Effector CD8-positive, alpha-beta T cell (primary cell): ENCODE data around the gene REV1.
"Not testable (repeated sequence)": the region's sequence is repeated elsewhere in the genome, so short reads cannot be mapped to it uniquely, and the experiment has no call there.

ENCODE experiments used
- DNase-seq: peaks from one replicate; lab custom pipeline; 2025; lab: John Stamatoyannopoulos, UW
- total RNA-seq, 4 experiments: gene quantifications; one replicate each; lab custom pipeline; 2026; lab: John Stamatoyannopoulos, UW

Gene REV1
- total RNA-seq: 73.6 to 101 (median 86.6) reads per million in 4 experiments

DNA sequence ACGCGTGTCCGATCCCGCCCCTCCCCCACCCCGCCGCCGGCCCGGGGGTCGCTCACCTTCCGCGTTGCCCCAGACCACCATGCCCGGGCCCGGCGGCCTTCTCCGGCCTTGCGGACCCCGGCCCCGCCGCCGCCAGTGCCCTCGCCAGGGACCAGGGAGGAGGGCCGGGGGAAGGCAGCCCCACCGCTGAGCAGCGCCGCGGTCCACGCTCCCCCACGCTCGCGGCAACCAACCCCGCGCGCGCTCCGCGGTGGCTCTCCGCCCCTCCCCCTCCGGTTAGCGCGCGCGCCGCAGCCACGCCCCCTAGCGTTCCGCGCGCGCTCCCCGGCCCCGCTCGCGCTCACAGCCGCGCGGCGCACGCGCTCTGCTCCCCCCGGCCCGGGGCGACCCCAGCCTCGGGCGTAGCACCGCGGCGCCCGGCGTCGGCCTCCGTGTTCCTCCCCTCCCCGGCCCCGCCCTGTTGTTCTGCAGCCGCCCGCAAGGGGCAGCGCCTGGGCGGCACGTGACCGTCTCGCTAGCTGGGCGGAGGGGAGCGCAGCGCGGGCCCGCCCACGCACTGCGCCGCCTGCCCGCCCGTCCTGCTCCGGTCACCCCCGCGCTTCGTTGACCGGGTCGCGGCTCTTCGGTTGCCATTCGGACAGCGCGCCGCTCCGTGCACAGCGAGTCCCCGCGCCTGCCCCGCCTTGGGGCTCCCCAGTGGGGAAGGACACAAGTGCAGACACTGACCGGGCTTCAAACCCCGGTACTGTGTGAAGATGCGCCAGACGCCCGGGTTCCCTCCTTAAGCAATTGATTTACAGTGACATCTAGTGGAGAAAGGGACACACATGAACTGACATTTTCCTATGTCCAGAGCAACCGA, at the start of gene REV1:
Gene REV1 (minus strand): TSS at position 257 of the 862 bp plus-strand sequence. CDS start 25,042 bp downstream, outside the sequence.
- peak; percentile 90 for DNase-seq

DNA sequence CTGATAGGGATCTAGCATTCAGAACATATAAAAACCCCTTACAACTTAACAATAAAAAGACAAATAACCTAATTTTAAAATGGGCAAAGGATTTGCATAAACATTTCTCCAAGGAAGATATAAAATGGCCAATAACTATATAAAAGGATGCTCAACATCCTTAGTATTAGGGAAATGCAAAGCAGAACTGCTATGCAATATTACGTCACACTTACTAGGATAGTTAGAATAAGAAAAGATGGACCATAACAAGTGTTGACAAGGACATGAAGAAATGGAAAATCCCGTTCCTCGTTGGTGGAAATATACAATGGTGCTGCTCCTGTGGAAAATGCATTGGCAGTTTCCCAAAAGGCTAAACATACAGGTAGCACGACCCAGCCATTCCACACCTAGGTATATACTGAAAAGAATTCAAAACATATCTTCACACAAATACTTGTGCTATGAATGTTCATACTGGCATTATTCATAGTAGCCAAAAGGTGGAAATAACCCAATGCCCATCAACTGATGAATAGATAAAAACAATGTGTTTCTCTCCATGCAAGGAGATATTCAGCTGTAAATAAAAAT, 48.2 kb upstream of the REV1 start:
- no peak for DNase-seq

GRCh38 chr2:99524056-99524455, 34.2 kb upstream of the REV1 start:
- no peak for DNase-seq

DNA sequence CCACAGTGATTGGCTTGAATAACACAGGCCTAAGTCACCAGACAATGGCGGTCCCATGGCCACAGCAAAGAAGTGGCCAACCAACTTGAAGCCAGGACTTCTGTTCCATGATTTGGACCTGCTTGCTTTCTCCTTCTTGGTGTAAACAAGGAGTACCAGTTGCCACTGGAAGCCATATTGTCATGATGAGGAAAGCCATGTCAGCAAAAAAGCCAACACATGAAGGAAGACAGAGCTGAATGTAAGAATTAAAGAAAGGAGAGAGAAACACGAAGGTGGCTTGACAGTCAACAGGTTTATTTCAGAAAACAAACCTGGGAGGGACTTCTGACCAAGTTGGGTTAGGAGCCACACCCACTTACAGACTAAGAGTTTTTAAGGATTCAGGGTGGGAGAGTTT, 32.3 kb upstream of the REV1 start:
- DNase-seq: no peak

DNA sequence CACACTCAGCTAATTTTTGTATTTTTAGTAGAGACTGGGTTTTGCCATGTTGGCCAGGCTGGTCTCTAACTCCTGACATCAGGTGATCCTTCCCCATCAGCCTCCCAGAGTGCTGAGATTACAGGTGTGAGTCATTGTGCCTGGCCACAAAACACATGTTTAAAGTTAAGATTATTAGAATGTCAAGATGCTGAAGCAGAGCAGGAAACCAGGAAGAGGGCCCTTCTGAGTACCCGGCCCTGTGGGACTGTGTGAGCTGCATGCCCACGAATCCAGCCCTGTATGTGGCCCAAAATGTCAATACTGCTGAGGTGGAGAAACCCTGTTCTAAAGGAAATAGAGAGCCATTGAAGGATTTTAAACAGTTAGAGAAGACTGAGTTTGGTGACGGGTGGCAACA, 31.0 kb upstream of the REV1 start:
- no peak for DNase-seq

- DNase-seq: no peak
Measured at GRCh38 chr2:99520195-99520594, 30.4 kb upstream of the REV1 start.

GRCh38 chr2:99514357-99514756, 24.5 kb upstream of the REV1 start:
- no peak for DNase-seq

DNA sequence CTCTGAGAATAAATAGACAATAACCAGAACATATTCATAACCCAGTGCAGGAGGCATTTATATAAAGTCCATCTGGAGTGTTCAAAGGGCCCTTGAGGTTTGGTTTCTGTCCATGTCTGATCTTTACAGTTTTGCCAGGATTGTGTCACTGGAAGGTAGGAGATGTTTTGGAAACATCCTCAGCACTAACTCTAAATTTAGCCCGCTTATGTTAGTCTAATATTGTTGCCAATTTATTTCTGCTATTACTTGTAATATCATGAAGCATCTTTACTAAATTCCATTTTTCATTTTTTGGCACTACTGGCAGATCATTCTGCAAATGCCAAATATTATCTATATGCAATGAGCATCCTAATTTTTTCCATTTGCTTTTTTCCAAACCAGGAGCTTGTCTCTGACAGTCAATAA, 22.4 kb upstream of the REV1 start:
- DNase-seq: no peak

DNA sequence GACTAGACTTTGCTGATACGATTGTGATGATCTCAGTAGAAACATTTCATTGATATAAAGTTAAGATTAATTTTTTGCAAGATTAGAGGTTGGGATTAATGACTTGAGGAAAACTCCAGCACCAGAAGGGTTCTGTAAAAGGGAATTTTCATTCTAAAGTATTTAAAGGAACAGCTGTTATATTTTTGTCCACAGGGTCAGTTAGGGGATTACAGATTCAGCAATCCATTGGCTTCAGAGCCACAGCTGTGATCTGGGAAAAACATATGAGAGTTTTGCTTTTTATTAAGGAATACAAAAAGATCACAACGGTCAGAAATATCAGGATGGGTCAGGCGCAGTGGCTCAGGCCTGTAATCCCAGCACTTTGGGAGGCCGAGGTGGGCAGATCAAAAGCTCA, 19.6 kb upstream of the REV1 start:
- no peak for DNase-seq

DNA sequence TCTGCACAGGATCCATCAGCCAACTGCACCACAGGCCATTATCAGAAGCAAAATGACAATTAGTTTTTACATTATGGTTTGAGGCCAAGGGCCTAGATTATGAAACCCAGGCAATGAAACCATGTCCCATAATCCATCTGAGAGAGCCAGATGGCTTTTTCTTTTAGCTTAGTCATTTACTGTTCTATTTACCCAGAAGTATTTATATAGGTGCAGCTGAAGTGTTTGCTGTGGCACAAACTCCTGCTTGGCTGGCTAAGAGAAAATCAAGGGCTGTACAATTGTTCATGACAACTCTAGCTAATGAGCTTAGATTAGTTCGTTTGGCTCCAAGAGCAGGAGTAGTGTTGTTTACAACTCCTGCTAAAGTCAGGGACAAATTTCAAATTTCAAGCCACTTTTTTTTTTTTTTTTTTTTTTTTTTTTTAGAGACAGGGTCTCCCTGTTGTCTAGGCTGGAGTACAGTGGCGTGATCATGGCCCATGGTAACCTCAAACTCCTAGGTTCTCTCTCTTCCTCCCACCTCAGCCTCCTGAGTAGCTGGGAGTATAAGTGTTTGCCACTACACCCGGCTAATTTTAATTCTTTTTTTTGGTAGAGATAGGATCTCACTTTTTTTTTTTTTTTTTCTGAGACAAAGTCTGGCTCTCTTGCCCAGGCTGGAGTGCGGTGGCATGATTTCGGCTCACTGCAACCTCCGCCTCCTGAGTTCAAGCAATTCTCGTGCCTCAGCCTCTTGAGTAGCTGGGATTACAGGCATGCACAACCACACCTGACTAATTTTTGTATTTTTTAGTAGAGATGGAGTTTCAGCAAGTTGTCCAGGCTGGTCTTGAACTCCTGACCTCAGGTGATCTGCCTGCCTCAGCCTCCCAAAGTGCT, 18.4 kb upstream of the REV1 start:
- no peak for DNase-seq

GRCh38 chr2:99504844-99505584, 15.2 kb upstream of the REV1 start:
- no peak for DNase-seq

DNA sequence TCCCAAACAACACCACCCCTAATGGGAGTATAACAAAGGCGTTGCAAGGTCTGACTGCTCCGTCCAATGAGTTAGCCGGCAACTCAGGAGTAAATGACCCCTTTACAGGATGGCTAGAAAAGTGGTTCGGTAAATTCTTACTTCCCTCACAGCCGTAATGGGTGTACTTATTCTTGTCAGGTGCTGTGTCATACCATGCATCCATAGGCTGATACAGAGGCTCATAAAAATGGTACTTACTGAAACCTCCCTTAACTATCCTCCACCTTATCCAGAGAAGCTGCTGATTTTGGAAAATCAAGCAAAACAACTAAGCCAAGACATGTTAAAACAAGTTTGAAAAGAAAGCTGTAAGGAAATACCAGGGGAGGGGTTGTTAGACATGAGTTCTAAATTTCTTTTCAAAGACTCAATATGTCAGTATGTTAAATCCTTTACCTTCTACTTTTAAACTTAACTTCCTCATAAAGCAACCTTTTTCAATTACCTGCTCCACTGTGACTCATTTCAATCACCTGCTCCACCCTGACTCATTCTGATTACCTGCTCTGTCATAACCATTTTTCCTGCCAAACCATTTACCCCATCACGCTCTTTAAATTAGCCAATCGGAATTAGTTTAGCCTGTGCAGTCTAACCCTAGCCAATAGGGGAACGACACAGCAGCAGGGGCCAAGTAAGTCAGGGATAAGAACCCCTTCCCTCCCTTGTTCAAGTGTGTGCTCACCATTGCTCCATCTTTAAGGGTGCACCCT, 14.0 kb upstream of the REV1 start:
- not testable (repeated sequence) for DNase-seq

DNA sequence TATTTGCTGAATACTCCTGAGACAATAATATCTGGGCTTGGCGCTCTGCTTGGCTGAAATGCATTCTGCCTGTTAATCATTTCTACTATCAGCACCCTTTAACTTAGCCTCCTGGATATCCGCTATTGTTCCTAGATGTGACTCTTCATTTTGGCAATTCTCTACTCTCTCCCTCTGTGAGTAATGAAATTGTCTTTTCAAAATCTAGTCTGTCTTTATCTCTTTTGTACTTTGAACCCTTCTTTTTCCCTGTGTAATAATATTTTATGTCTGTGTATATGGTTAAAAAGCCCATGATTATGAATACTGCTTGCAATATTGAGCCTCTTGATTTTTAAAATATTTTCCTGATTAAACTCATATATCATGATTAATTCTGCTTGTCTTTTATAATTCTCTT, 6.2 kb upstream of the REV1 start:
- DNase-seq: no peak

- DNase-seq: no peak
Measured at GRCh38 chr2:99495115-99495860, 5.5 kb upstream of the REV1 start.

- DNase-seq: no peak
Measured at GRCh38 chr2:99492721-99493120, 2.9 kb upstream of the REV1 start.

- no peak for DNase-seq
Measured at GRCh38 chr2:99490623-99491461, 1.0 kb upstream of the REV1 start.

DNA sequence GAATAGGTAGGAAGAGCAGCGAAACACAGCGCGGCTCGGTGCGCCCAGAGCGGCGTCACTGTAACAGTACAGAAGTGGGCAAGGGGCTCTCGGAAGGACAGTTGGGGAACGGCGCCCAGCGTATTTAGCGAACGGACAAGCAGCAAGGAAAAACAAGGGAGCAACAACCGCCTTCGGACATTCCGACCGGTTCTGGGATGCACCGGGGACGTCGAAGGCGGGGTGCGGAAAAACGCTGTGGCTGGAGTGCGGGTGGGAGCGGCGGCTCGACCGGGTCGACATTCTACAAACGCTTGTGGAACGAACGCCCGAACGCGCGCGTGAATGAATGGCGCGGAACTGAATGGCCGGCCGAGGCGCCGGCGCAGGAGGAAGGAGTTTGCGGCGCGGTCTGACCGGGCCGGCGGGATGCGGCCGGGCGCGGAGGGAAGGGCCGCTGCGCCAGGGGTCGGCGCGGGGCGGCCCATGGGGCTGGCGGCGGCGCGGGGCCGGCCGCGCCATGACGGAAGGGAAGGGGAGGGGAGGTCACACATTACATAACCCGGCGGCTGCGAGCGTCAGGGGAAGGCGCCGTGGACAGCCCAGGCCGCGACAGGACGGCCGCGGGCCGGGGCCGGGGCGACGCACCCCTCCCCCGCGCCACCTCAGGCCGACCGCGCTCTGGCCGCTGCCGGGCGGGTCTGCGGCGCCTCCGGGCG, 605 bp downstream of the REV1 start:
- DNase-seq: peak; percentile 42

- DNase-seq: no peak
Measured at GRCh38 chr2:99488539-99489062, 1.2 kb downstream of the REV1 start.
